HepG2 (cell line): ENCODE measurements around the gene RNASE4. TPM values are rescaled to one million over a fixed set of nuclear protein-coding genes. Genes with fewer than 3 reads are reported as not detected.
A peak's percentile ranks its signal among the peaks of the same experiment; 100 is the strongest.

Experiments used
- ARNT2 ChIP-seq: sonication (generic); formaldehyde crosslinking; IDR thresholded peaks from 2 replicates; pipeline ENCODE4 v1.8.0; 2022; ENCODE audit warnings: mild to moderate bottlenecking, low read depth, missing genetic modification reagents, moderate library complexity
- CBFB ChIP-seq: sonication (generic); formaldehyde crosslinking; IDR thresholded peaks from 2 replicates; pipeline ENCODE4 v1.4.0; 2020; ENCODE audit warnings: missing genetic modification reagents
- CEBPG ChIP-seq: IDR thresholded peaks from 2 replicates; pipeline ENCODE4 v1.6.1; 2016
- FOSL2 ChIP-seq: sonication (generic); formaldehyde crosslinking; IDR thresholded peaks from 2 replicates; pipeline ENCODE4 v1.4.0; 2020; ENCODE audit warnings: missing genetic modification reagents
- HNRNPUL1 ChIP-seq: fragments of 200-400 bp; formaldehyde crosslinking; IDR thresholded peaks from 2 replicates; pipeline ENCODE4 v1.6.1; 2017; ENCODE audit warnings: low read depth, mild to moderate bottlenecking, low read length, moderate library complexity
- JDP2 ChIP-seq: sonication (generic); formaldehyde crosslinking; IDR thresholded peaks from 2 replicates; pipeline ENCODE4 v1.8.1; 2022; ENCODE audit warnings: missing genetic modification reagents, borderline replicate concordance
- KDM6A ChIP-seq: IDR thresholded peaks from 2 replicates; pipeline ENCODE4 v1.6.1; 2016; ENCODE audit warnings: low read depth
- MAX ChIP-seq: IDR thresholded peaks from 2 replicates; pipeline ENCODE4 v1.6.1; 2012; ENCODE audit warnings: inconsistent platforms
- MXD4 ChIP-seq: IDR thresholded peaks from 2 replicates; pipeline ENCODE4 v1.6.1; 2016; ENCODE audit warnings: mild to moderate bottlenecking, missing biosample characterization, missing genetic modification reagents
- NCOA1 ChIP-seq: sonication (generic); formaldehyde crosslinking; IDR thresholded peaks from 2 replicates; pipeline ENCODE4 v1.9.0; 2021; ENCODE audit warnings: missing genetic modification reagents
- NFE2 ChIP-seq: sonication (generic); formaldehyde crosslinking; IDR thresholded peaks from 2 replicates; pipeline ENCODE4 v1.4.0; 2020; ENCODE audit warnings: missing genetic modification reagents
- PITX1 ChIP-seq: sonication (generic); formaldehyde crosslinking; IDR thresholded peaks from 2 replicates; pipeline ENCODE4 v1.5.1; 2020; ENCODE audit warnings: mild to moderate bottlenecking, missing genetic modification reagents
- PPARG ChIP-seq: conservative IDR thresholded peaks from 2 replicates; pipeline ENCODE4 v1.6.1; 2016; ENCODE audit warnings: missing biosample characterization, missing genetic modification reagents
- RBFOX2 ChIP-seq: fragments of 200-400 bp; formaldehyde crosslinking; IDR thresholded peaks from 2 replicates; pipeline ENCODE4 v1.6.1; 2017; ENCODE audit warnings: low read depth, mild to moderate bottlenecking, low read length
- RFX5 ChIP-seq: IDR thresholded peaks from 2 replicates; pipeline ENCODE4 v1.6.1; 2011; ENCODE audit warnings: low read depth, low read length, improper control_type of control experiment
- STAT6 ChIP-seq: sonication (generic); formaldehyde crosslinking; IDR thresholded peaks from 2 replicates; pipeline ENCODE4 v1.4.0; 2020; ENCODE audit warnings: missing genetic modification reagents, mild to moderate bottlenecking, borderline replicate concordance
- TOE1 ChIP-seq: sonication (generic); formaldehyde crosslinking; IDR thresholded peaks from 2 replicates; pipeline ENCODE4 v1.4.0; 2020; ENCODE audit warnings: mild to moderate bottlenecking, missing genetic modification reagents
- ZBTB21 ChIP-seq: sonication (generic); formaldehyde crosslinking; IDR thresholded peaks from 2 replicates; pipeline ENCODE4 v1.4.0; 2020; ENCODE audit warnings: missing genetic modification reagents
- ZNF317 ChIP-seq: sonication (generic); formaldehyde crosslinking; IDR thresholded peaks from 2 replicates; pipeline ENCODE4 v1.5.0; 2020; ENCODE audit warnings: mild to moderate bottlenecking, missing genetic modification reagents
- ZNF431 ChIP-seq: sonication (generic); formaldehyde crosslinking; IDR thresholded peaks from 2 replicates; pipeline ENCODE4 v1.9.0; 2022; ENCODE audit warnings: missing genetic modification reagents, low read depth, mild to moderate bottlenecking, borderline replicate concordance
- ZNF574 ChIP-seq: sonication (generic); formaldehyde crosslinking; IDR thresholded peaks from 2 replicates; pipeline ENCODE4 v1.4.0; 2020; ENCODE audit warnings: missing genetic modification reagents
- ZNF577 ChIP-seq: sonication (generic); formaldehyde crosslinking; IDR thresholded peaks from 2 replicates; pipeline ENCODE4 v1.4.0; 2020; ENCODE audit warnings: mild to moderate bottlenecking, low read depth, missing genetic modification reagents, borderline replicate concordance
- ZNF784 ChIP-seq: sonication (generic); formaldehyde crosslinking; IDR thresholded peaks from 2 replicates; pipeline ENCODE4 v1.5.1; 2020; ENCODE audit warnings: missing genetic modification reagents, mild to moderate bottlenecking, borderline replicate concordance
- polyA plus RNA-seq, 8 experiments: library from polyadenylated mRNA; depleted of rRNA in 3 of 8; stranded (reverse) in 7 of 8; unstranded in 1 of 8; fragments of >200 nt; fragmentation: Illumina TruSeq in 4 of 8; extraction: Trizol in 4 of 8; gene quantifications; 2 replicates each; pipeline versions ENCODE4 v1.2.1 to v1.2.3, GENCODE V29; 2011 to 2016; ENCODE audit warnings: low read depth in 4 of 8, missing spikeins in 1 of 8, mixed read lengths in 1 of 8; ENCODE audit not compliant: insufficient read depth in 1 of 8
- total RNA-seq, 5 experiments: library from RNA; depleted of rRNA; stranded (reverse); fragments of >200 nt; fragmentation: Illumina TruSeq; extraction: Trizol; gene quantifications; 2 replicates each; pipeline ENCODE4 v1.2.3, GENCODE V29; 2016; ENCODE audit warnings: low read depth in 1 of 5

The RNASE4 gene
- total and polyA plus RNA-seq, 2 of the 13 experiments (the other 11 are each of a cell fraction or from before 2014, with no cell fraction given), result 109 to 983 TPM

- peak; percentile 71 for TF ChIP-seq RBFOX2
- peak; percentile 86 for TF ChIP-seq CEBPG
- peak; percentile 88 for TF ChIP-seq PPARG (CRISPR knock-in tag)
- TF ChIP-seq KDM6A, result peak; percentile 95
- no peak for TF ChIP-seq MAX
- 0 out of 2 replicates have a peak, but pooled peaks have one; percentile 48 for TF ChIP-seq HNRNPUL1
- no peak for TF ChIP-seq ZBTB21 (CRISPR knock-in tag)
- TF ChIP-seq ZNF577 (CRISPR knock-in tag), result no peak
- 0 out of 2 replicates have a peak, but pooled peaks have one; percentile 21 for TF ChIP-seq ZNF784
- peak; percentile 84 for TF ChIP-seq FOSL2
- TF ChIP-seq CBFB (CRISPR knock-in tag), result no peak
- TF ChIP-seq JDP2 (CRISPR knock-in tag), result no peak
- no peak for TF ChIP-seq ZNF431 (CRISPR knock-in tag)
- peak; percentile 64; the same call in 1 of the 2 replicates for TF ChIP-seq ZNF574 (CRISPR knock-in tag)
- peak; percentile 89 for TF ChIP-seq STAT6 (CRISPR knock-in tag)
- TF ChIP-seq TOE1, result 0 out of 2 replicates have a peak, but pooled peaks have one; percentile 58
- peak; percentile 58; the same call in 1 of the 2 replicates for TF ChIP-seq ARNT2 (CRISPR knock-in tag)
- no peak for TF ChIP-seq NFE2 (CRISPR knock-in tag)
- TF ChIP-seq PITX1 (CRISPR knock-in tag), result peak; percentile 91; the same call in 1 of the 2 replicates
- no peak; the same call in none of the 2 replicates for TF ChIP-seq MXD4 (CRISPR knock-in tag)
- peak; percentile 44; the same call in 1 of the 2 replicates for TF ChIP-seq ZNF317 (CRISPR knock-in tag)
- TF ChIP-seq NCOA1, result 0 out of 2 replicates have a peak, but pooled peaks have one; percentile 62
- no peak for TF ChIP-seq RFX5
These were observed 2.2 kb downstream of the RNASE4 start (continued) for GRCh38 chr14:20686386-20687143.
